Fibroblast of lung (primary cell): ENCODE results near the gene ZSWIM1. TPM values are rescaled to one million over a fixed set of nuclear protein-coding genes. Genes with fewer than 3 reads are reported as not detected.

Source experiments
- DNase-seq, 2 donors: peaks; one replicate each; pipeline versions ENCODE4 v3.0.0 to v3.0.0-alpha.2; 2010; ENCODE audit warnings: low read depth in 2 of 2
- H2AFZ ChIP-seq: 2 replicates; pipeline ENCODE4 v1.5.1; 2012; ENCODE audit warnings: low read length, control low read depth, inconsistent platforms
- H3K27ac ChIP-seq: 2 replicates; pipeline ENCODE4 v1.5.1; 2011; ENCODE audit warnings: low read length, control low read depth; ENCODE audit not compliant: insufficient read depth
- H3K27me3 ChIP-seq: 2 replicates; pipeline ENCODE4 v1.5.1; 2011; ENCODE audit warnings: mild to moderate bottlenecking, low read length; ENCODE audit not compliant: control insufficient read depth, insufficient read depth
- H3K36me3 ChIP-seq: 2 replicates; pipeline ENCODE4 v1.5.1; 2011; ENCODE audit warnings: low read length; ENCODE audit not compliant: control insufficient read depth, insufficient read depth
- H3K4me1 ChIP-seq: 2 replicates; pipeline ENCODE4 v1.5.1; 2011; ENCODE audit warnings: low read length; ENCODE audit not compliant: control insufficient read depth, insufficient read depth; ENCODE audit errors: extremely low read depth
- H3K4me2 ChIP-seq: 2 replicates; pipeline ENCODE4 v1.5.1; 2011; ENCODE audit warnings: low read length, control low read depth; ENCODE audit not compliant: insufficient read depth; ENCODE audit errors: extremely low read depth
- H3K4me3 ChIP-seq, 4 experiments: fragments of 200-600 bp in 1 of 4; sonication (generic) in 1 of 4; replicated peaks in 1 of 4; 2 replicates each; pipeline ENCODE4 v1.5.1; 2011 to 2016; ENCODE audit warnings: low read length in 4 of 4, low read depth in 3 of 4, mild to moderate bottlenecking in 3 of 4, control low read depth in 2 of 4, inconsistent platforms in 1 of 4, mixed read lengths in 1 of 4; ENCODE audit not compliant: insufficient read depth in 1 of 4; ENCODE audit errors: control extremely low read depth in 1 of 4
- H3K79me2 ChIP-seq: 2 replicates; pipeline ENCODE4 v1.5.1; 2012; ENCODE audit warnings: mild to moderate bottlenecking, low read length, inconsistent platforms; ENCODE audit not compliant: control insufficient read depth, insufficient read depth
- H3K9ac ChIP-seq: 2 replicates; pipeline ENCODE4 v1.5.1; 2011; ENCODE audit warnings: mild to moderate bottlenecking, low read length, control low read depth; ENCODE audit not compliant: insufficient read depth
- H3K9me3 ChIP-seq: 2 replicates; pipeline ENCODE4 v1.5.1; 2012; ENCODE audit warnings: low read depth, low read length; ENCODE audit not compliant: control insufficient read depth, insufficient read depth
- H4K20me1 ChIP-seq: 2 replicates; pipeline ENCODE4 v1.5.1; 2011; ENCODE audit warnings: low read length; ENCODE audit not compliant: control insufficient read depth, insufficient read depth; ENCODE audit errors: extremely low read depth
- CTCF ChIP-seq, 2 donors: IDR thresholded peaks in 1 of 2; conservative IDR thresholded peaks in 1 of 2; 1 replicate in 1 of 2; 2 replicates in 1 of 2; pipeline ENCODE4 v1.5.1; 2011 to 2012; ENCODE audit warnings: low read length in 2 of 2, control low read depth in 1 of 2, inconsistent platforms in 1 of 2, low read depth in 1 of 2, mild to moderate bottlenecking in 1 of 2
- EZH2 ChIP-seq: IDR thresholded peaks from 2 replicates; pipeline ENCODE4 v1.5.1; 2012; ENCODE audit warnings: low read length, control low read depth, mild to moderate bottlenecking; ENCODE audit errors: missing control alignments
- polyA plus RNA-seq, 2 donors: library from polyadenylated mRNA; depleted of rRNA in 1 of 2; stranded (reverse) in 1 of 2; unstranded in 1 of 2; fragments of >200 nt; gene quantifications; 2 replicates each; pipeline ENCODE4 v1.2.1, GENCODE V29; 2011 to 2012; ENCODE audit warnings: missing spikeins in 1 of 2
- total RNA-seq: library from RNA; depleted of rRNA; stranded (reverse); fragments of >200 nt; gene quantifications from 2 replicates; pipeline ENCODE4 v1.2.1, GENCODE V29; 2014

Gene ZSWIM1
- total and polyA plus RNA-seq, 2 donors (not counting 1 experiment from before 2014, with no cell fraction given): 3.4 to 4.5 TPM

- Histone ChIP-seq H2AFZ (no peak overlapping the region), H3K4me3 (no peak overlapping the region), H3K27ac (no peak overlapping the region), H3K4me1 (peaks cover 18% of the 10 kb centered on the region), H3K4me2 (no peak overlapping the region), H3K27me3 (no peaks in the 10 kb centered on the region), H4K20me1 (no peaks in the 10 kb centered on the region), H3K9me3 (no peaks in the 10 kb centered on the region), H3K9ac (no peak overlapping the region), H3K36me3 (peaks cover 1% of the 10 kb centered on the region), H3K79me2 (no peaks in the 10 kb centered on the region)
- TF ChIP-seq EZH2 (no peak), CTCF (conservative IDR thresholded peaks at IDR 0.05 in 1 of 2, IDR thresholded peaks at IDR 0.05 in 1 of 2; ENCODE audit: low read depth in 1 of 2, low read length in 2 of 2) (no peak)
- no peak for DNase-seq
These were observed 26.4 kb downstream of the ZSWIM1 start for GRCh38 chr20:45907219-45907948.

- Histone ChIP-seq H4K20me1 (no peaks in the 10 kb centered on the region), H3K9me3 (no peaks in the 10 kb centered on the region), H3K4me3 (peak overlapping the region in 1 of 4 experiments; percentile 23), H3K36me3 (peaks cover 1% of the 10 kb centered on the region), H3K4me2 (no peak overlapping the region), H2AFZ (no peak overlapping the region), H3K4me1 (peaks cover 19% of the 10 kb centered on the region), H3K9ac (no peak overlapping the region), H3K27ac (no peak overlapping the region), H3K79me2 (no peaks in the 10 kb centered on the region), H3K27me3 (no peaks in the 10 kb centered on the region)
- TF ChIP-seq CTCF (conservative IDR thresholded peaks at IDR 0.05 in 1 of 2, IDR thresholded peaks at IDR 0.05 in 1 of 2; ENCODE audit: low read depth in 1 of 2, low read length in 2 of 2): no peak
- TF ChIP-seq EZH2: no peak
- DNase-seq: no peak
These were observed 27.1 kb downstream of the ZSWIM1 start for GRCh38 chr20:45908084-45908483.

GRCh38 chr20:45909336-45909808 lies 28.3 kb downstream of the ZSWIM1 start:
- TF ChIP-seq CTCF (conservative IDR thresholded peaks at IDR 0.05 in 1 of 2, IDR thresholded peaks at IDR 0.05 in 1 of 2; ENCODE audit: low read depth in 1 of 2, low read length in 2 of 2) (no peak), EZH2 (no peak)
- no peak overlapping the region for H3K4me2 ChIP-seq
- DNase-seq: no peak
- no peak overlapping the region for H2AFZ ChIP-seq
- H3K79me2 ChIP-seq: no peaks in the 10 kb centered on the region
- H3K27ac ChIP-seq: no peak overlapping the region
- H3K4me3 ChIP-seq: peak overlapping the region in 2 of 4 experiments; percentile 14 to 54
- H3K27me3 ChIP-seq: no peaks in the 10 kb centered on the region
- H3K9me3 ChIP-seq: no peaks in the 10 kb centered on the region
- no peaks in the 10 kb centered on the region for H4K20me1 ChIP-seq
- H3K36me3 ChIP-seq: peaks cover 1% of the 10 kb centered on the region
- H3K4me1 ChIP-seq: peaks cover 19% of the 10 kb centered on the region
- H3K9ac ChIP-seq: no peak overlapping the region
